Measurements from ENCODE around the gene SLC39A9. TPM values are rescaled to one million over a fixed set of nuclear protein-coding genes. Genes with fewer than 3 reads are reported as not detected.

The SLC39A9 gene
- total RNA-seq, 1 experiment from 2014 or later: 88.7 TPM

DNA sequence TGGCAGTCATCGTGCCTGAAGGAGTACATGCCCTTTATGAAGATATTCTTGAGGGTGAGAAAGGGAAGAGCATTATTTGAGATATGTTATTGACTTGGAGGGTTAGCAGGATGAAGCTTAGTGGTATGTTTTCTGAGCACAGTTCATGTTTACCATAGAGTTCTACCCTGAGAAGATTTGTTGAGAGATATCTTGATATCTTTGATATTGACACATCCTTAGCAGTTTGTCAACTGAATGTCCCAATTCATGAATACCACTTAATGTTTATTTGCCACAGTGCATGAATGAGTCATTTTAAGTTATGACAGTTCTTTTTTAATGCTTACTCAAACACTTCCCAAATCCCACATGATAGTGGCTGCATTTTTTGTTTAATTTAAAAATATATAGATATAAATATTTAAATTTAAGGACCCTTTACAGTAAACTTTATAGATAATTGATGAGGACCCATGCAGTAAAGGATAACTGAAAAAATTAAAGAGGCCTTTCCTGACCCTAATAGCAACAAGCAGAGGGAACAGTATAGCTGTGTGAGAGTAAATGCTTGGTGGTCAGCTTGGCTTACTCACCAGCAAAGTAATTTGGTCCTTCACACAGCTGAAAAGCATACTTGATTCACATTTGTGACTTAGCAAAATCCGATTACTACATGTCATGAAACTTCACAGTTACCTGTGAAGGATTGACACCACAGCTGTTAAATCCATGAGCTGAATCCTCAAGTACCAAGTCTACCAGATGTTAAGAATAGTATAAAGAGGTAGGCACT lies 25.8 kb downstream of the SLC39A9 start:
- DNase-seq (ENCODE audit: low read depth): no peak

DNA sequence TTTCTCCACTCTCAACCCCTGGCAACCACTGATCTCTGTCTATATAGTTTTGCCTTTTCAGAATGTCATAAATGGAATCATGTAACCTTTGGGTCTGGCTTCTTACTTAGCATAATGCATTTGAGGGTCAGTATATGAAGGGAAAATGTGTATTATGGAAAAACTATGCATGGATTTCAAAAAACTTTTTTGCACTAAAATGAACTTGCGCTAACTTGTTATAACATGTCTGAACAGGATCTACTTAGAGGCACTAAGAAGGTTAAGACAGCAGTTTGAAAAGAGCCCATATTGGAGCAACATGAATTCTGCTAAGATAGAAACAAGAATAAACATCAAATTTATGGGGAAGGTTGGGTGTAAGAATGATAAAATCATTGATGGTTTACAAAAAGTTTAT lies 29.1 kb downstream of the SLC39A9 start:
- no peak for DNase-seq (ENCODE audit: low read depth)

DNA sequence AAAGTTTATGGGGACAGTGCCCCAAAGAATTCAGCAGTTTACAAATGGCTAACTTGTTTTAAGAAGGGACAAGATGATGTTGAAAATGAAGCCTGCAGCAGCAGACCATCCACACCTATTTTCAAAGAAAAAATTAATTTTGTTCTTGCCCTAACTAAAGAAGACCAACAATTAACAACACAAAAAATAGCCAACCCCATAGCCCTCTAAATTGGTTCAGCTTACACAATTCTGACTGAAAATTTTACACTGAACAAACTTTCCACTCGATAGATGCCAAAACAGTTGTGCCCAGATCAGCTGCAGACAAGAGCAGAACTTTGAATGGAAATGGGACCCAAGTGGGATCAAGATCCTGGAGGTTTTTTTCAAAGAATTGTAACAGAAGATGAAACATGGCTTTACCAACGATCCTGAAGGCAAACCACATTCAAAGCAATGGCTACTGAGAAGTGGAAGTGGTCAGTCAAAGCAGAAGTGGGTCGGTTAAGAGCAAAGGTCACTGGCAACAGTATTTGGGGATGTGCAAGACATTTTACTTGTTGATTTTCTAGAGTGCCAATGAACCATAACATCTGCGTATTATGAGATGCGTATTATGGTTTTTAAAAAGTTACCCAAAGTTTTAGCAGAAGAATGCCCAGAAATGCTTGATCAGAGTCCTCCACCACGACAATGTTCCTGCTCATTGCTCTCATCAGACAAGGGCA lies 30.0 kb downstream of the SLC39A9 start:
- no peak for DNase-seq (ENCODE audit: low read depth)

DNA sequence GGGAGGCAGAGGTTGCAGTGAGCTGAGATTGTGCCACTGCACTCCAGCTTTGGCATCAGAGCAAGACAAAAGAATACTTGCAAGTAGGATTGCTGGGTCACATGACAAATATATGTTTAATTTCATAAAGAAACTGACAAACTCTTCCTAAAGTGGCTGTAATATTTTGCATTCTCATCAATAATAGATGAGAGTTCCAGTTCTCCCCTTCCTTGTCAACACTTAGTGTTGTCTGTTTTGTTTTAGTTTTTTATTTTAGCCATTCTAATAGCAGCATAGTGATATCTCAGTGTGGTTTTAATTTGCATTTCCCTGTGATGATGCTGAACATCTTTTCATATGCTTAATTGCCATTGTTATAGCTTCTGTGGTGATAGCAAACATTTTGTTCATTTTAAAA lies 31.2 kb downstream of the SLC39A9 start:
- no peak for DNase-seq (ENCODE audit: low read depth)

DNA sequence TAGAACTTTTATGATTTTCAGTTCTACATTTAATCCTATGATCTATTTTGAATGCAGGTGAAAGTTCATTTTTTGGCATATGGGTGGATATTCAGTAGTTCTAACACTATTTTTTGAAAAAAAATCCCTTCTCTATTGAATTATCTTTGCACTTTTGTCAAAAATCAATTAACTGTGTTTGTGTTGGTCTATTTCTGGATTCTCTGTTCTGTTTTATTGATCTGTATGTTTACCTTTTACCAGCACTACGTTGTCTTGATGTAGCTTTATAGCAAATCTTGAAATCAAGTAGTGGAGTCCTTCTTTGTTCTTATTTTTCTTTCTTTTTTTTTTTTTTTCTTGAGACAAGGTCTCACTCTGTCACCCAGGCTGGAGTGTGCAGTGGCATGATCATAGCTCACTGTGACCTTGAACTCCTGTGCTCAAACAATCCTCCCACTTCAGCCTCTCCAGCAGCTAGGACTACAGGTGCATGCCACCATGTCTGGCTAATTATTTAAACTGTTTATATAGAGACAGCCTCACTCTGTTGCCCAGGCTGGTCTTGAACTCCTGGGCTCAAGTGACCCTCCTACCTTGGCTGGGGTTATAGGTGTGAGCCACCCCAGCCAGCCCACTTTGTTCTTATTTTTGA lies 31.9 kb downstream of the SLC39A9 start:
- no peak for DNase-seq (ENCODE audit: low read depth)

DNA sequence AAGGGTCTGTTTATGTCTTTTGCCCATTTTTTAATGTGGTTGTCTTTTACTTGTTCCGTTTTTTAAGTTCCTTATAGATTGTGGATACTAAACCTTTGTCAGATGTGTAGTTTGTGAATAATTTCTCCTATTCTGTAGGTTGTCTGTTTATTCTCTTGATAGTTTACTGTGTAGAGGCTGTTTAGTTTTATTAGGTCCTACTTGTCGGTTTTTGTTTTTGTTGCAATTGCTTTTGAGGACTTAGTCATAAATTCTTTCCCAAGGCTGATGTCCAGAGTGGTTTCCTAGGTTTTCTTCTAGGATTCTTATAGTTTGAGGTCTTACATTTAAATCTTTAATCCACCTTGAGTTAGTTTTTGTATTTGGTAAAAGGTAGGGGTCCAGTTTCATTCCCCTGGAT lies 33.9 kb downstream of the SLC39A9 start:
- no peak for DNase-seq (ENCODE audit: low read depth)

DNA sequence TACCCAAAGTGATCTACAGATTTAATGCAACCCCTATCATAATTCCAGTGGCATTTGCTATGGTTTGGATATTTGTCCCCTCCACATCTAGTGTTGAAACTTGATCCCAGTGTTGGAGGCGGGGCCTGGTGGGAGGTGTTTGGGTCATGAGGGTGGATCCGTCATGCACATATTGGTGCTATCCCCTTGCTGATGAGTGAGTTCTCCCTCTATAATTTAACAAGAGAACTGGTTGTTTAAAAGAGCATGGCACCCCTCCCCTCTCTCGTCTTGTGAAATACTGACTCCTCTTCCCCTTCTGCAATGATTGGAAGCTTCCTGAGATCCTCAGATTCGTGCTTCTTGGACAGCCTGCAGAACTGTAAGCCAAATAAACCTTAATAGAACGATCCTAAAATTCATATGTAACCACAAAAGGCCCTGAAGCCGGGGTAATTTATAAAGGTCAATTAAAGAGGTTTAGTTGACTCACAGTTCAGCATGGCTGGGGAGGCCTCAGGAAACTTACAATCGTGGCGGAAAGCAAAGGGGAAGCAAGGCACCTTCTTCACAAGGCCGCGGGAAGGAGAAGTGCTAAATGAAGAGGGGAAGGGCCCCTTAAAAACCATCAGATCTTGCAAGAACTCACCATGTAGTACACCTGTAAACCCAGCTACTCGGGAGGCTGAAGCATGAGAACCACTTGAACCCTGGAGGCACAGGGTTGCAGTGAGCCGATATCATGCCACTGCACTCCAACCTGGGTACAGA lies 41.2 kb downstream of the SLC39A9 start:
- DNase-seq (ENCODE audit: low read depth): no peak

DNA sequence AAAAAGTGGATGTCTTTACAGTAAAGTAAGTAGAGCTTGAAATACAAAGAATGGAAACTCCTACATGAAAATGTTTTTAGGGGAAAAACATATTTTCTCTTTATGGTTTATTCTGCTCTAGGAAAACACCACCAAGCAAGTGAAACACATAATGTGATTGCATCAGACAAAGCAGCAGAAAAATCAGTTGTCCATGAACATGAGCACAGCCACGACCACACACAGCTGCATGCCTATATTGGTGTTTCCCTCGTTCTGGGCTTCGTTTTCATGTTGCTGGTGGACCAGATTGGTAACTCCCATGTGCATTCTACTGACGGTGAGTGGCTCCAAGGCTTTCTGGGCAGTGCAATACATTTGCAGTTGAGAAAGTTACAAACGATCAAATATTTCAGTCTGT lies 43.5 kb downstream of the SLC39A9 start:
- no peak for DNase-seq (ENCODE audit: low read depth)

DNA sequence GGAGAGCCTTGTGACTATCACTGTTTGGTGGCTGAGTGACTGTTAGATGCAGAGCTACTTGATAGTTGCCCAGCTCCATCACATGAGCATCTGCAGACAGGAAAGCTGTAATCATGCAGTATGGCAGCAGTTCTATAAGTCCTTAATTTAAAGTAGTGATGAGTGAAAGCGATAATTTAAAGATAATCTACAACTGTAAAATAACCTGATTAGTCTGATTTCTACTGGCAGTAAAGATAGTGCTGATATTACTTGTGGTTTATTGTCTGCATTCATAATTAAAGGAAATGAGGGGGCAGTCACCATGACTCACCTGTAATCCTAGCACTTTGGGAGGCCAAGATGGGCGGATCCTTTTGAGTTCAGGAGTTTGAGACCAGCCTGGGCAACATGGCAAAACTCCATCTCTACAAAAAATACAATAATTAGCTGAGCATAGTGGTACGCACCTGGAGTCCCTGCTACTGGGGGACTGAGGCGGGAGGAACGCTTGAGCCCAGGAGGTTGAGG lies 44.9 kb downstream of the SLC39A9 start:
- DNase-seq (ENCODE audit: low read depth): no peak

DNA sequence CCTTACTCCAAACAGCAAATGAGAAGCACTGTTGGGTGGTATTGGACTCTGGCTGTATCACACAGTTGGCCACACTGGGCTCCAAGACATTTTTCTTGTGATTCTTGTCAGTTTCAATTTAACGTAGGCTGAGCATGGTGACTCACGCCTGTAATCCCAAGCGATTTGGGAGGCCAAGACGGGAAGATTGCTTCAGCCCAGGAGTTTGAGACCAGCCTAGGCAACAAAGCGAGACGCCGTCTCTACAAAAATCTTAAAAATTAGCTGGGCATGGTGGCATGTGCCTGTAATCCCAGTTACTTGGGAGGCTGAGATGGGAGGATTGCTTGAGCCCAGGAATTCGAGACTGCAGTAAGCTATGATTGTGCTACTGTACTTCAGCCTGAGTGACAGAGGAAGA lies 50.7 kb downstream of the SLC39A9 start:
- no peak for DNase-seq (ENCODE audit: low read depth)

DNA sequence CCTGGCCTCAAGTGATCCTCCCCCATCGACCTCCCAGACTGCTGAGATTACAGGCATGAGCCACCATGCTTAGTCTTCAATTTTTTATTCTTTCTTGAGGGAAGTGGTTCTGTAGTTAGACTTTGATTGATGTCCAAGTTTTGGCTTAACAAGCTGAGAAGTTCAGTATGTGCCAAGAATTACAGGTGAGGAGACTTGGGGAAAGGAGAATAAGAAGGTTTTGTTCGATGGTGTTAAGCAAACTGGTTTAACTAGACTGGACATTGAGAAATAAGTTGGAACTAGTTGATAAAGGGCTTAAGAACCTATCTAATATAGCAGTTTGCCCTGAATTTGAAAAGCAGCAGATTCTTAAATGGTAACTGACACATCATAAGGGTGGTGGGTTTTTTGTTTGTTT lies 53.4 kb downstream of the SLC39A9 start:
- no peak for DNase-seq (ENCODE audit: low read depth)

DNA sequence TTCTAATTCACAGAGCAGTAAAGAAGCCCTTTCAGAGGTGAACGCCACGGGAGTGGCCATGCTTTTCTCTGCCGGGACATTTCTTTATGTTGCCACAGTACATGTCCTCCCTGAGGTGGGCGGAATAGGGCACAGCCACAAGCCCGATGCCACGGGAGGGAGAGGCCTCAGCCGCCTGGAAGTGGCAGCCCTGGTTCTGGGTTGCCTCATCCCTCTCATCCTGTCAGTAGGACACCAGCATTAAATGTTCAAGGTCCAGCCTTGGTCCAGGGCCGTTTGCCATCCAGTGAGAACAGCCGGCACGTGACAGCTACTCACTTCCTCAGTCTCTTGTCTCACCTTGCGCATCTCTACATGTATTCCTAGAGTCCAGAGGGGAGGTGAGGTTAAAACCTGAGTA lies 59.9 kb downstream of the SLC39A9 start:
- no peak for DNase-seq (ENCODE audit: low read depth)

DNA sequence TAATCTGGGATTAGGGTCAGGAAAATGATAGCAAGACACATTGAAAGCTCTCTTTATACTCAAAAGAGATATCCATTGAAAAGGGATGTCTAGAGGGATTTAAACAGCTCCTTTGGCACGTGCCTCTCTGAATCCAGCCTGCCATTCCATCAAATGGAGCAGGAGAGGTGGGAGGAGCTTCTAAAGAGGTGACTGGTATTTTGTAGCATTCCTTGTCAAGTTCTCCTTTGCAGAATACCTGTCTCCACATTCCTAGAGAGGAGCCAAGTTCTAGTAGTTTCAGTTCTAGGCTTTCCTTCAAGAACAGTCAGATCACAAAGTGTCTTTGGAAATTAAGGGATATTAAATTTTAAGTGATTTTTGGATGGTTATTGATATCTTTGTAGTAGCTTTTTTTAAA lies 60.6 kb downstream of the SLC39A9 start:
- no peak for DNase-seq (ENCODE audit: low read depth)

DNA sequence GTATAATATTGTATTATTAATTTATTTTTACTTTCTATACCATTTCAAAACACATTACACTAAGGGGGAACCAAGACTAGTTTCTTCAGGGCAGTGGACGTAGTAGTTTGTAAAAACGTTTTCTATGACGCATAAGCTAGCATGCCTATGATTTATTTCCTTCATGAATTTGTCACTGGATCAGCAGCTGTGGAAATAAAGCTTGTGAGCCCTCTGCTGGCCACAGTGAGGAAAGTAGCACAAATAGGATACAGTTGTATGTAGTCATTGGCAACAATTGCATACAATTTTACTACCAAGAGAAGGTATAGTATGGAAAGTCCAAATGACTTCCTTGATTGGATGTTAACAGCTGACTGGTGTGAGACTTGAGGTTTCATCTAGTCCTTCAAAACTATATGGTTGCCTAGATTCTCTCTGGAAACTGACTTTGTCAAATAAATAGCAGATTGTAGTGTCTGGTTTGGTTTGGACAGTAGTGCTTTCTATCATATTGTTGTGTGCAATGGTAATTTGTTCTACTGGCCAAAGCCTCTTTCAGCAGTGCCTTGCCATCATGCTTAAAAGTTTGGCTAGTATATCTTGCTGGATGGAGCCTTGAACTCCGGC lies 61.7 kb downstream of the SLC39A9 start:
- peak; percentile 75 for DNase-seq (ENCODE audit: low read depth)

DNA sequence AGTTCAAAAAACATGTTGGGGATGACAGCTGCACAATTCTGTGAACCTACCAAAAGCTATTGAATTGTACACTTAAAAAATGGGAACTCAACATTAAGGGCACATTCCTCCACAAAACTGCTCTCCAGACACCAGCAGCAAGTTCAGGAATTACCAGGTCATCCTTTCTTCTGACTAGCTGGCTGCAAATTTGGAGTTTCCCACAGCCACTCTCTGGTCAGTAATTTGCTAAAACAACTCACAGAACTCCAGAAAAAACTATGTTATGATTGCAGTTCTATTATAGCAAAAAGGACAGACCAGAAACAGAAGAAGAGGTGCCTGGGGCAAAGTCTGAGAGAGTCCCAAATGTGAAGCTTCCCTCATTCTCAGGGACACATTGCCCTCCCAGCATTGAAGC lies 65.9 kb downstream of the SLC39A9 start:
- DNase-seq (ENCODE audit: low read depth): no peak

DNA sequence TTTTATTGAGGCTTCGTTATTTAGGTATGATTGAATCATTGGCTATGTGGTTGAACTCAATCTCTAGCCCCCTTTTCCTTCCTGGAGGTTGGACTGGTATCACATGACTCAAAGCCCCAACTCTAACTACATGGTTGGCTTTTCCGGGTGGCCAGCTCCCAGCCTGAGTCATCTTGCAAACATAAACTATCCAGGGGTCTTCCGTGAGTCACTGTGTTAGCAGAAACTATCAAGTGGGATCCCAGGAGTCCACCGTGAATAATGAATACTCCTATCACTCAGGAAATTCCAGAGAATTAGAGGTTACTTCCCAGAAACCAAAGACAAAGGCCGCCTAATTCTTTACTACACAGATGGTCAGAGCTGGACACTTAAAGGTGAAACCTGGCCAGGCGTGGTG lies 66.3 kb downstream of the SLC39A9 start:
- peak; percentile 66 for DNase-seq (ENCODE audit: low read depth)

DNA sequence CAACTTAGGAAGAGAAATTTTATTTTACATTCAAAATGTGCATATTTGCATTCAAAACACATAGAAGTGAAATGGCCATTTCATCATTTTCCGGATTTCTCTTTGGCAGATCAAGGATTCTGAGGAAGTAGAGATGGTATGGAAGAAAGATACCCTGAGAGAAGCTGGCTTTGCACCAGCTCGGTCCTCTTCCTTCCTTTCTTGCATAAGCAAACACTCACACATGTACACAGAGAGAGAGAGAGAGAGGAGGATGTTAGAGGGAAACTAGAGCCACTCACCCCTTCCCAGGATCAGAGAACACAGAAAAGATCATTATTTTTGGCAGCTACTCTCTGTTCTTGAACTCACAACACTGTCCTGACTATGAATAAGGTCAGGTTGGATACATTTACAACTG lies 70.5 kb downstream of the SLC39A9 start:
- DNase-seq (ENCODE audit: low read depth): no peak

DNA sequence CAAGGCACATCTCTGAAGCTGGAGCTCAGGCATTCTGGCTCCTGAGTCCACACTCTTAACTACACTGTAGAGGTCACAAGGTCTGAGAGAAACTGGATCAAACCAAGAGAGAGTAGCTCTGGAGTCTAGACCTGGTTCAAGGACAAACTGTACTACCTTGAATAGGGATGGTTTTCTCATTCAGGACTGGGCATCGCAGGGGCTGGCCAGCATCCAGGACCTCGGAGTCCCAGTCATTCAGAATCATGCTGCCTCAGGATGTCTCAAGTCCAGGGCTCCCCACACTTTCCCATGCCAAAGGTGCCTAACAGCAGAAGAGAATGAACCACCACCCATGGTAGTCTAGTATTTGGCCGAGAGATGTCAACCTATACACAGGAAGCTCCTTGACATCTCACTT lies 72.9 kb downstream of the SLC39A9 start:
- DNase-seq (ENCODE audit: low read depth): no peak

DNA sequence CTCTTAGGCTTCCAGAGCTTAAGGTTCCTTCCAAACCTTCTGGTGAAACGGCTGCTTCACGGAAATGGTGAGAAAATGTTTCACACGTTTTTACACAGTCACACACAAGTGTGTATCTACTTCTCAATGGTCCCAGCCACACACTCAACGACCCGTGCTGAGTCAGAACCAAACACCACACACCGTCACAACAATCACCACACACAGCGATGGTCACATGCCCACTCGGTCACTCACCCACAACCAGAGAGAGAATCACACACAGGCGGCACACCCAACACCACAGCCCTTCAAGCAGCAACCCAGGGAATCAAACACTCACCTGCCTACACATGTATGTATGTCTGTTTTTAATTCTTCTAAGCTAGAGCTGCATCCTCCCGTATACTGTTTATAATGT lies 73.4 kb downstream of the SLC39A9 start:
- DNase-seq (ENCODE audit: low read depth): no peak

DNA sequence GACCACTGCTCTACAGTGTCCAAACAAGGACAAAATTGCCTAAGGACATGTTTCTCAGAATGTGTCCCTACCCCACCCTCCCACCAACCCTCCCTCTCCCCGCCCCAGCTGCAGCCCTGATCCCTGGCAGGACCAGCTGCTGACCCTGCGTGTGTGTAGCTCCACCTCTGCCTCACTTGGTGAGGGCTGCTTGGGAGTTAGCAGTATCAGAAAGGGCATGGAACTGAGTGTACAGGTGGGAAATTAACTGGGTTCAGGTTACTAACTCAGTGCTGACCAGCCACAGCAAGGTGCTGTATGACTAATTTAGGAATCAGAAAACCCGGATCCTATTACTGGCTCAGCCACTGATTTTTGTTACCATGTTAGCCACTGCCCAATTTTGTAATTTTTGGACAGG lies 74.8 kb downstream of the SLC39A9 start:
- no peak for DNase-seq (ENCODE audit: low read depth)

DNA sequence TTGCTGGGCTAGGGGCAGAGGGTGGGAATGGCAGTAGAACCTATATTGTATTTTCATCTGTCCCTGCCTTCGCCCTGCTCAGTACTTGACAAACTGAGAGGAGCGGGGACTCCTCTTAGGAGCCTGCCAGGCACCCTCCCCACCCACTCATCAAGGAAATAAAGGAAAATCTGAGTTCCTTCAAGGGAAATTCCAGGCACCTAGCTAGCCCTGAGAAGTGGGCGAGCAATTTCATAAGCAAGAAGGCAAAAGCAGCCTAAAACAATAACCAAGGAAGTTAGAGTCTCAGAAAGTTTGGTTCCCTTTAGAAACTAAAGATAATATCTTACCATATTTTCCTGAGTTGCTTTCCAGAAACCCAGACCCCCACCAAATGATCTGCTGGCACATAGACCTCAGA lies 75.5 kb downstream of the SLC39A9 start:
- DNase-seq (ENCODE audit: low read depth): no peak

Measured in RPMI7951 (cell line).